ENCODE data around the gene CEP350.
A peak's percentile ranks its signal among the peaks of the same experiment; 100 is the strongest.

Gene CEP350

GRCh38 chr1:180066150-180066549 lies 111.5 kb downstream of the CEP350 start:
- DNase-seq: no peak

- DNase-seq: no peak
Observed at GRCh38 chr1:180070286-180070685, 115.7 kb downstream of the CEP350 start.

- no peak for DNase-seq
Observed at GRCh38 chr1:180071759-180072158, 117.1 kb downstream of the CEP350 start.

- DNase-seq: no peak
Observed at GRCh38 chr1:180080439-180080838, 125.8 kb downstream of the CEP350 start.

GRCh38 chr1:180081474-180081873 lies 126.9 kb downstream of the CEP350 start:
- no peak for DNase-seq

GRCh38 chr1:180083164-180083563 lies 128.6 kb downstream of the CEP350 start:
- DNase-seq: no peak

GRCh38 chr1:180084867-180085266 lies 130.3 kb downstream of the CEP350 start:
- no peak for DNase-seq

GRCh38 chr1:180085331-180085730 lies 130.7 kb downstream of the CEP350 start:
- DNase-seq: no peak

GRCh38 chr1:180092931-180093650 lies 138.5 kb downstream of the CEP350 start:
- DNase-seq: no peak

GRCh38 chr1:180094705-180095295 lies 140.2 kb downstream of the CEP350 start:
- DNase-seq: no peak

- no peak for DNase-seq
Observed at GRCh38 chr1:180096584-180097325, 142.1 kb downstream of the CEP350 start.

GRCh38 chr1:180097326-180097605 lies 142.7 kb downstream of the CEP350 start:
- DNase-seq: no peak

- DNase-seq: no peak
Observed at GRCh38 chr1:180101411-180101810, 146.8 kb downstream of the CEP350 start.

GRCh38 chr1:180103819-180104218 lies 149.2 kb downstream of the CEP350 start:
- DNase-seq: no peak

GRCh38 chr1:180112091-180112490 lies 157.5 kb downstream of the CEP350 start:
- no peak for DNase-seq

- DNase-seq: no peak
Observed at GRCh38 chr1:180112984-180113647, 158.5 kb downstream of the CEP350 start.

- no peak for DNase-seq
Observed at GRCh38 chr1:180114396-180114945, 159.9 kb downstream of the CEP350 start.

GRCh38 chr1:180116964-180117763 lies 162.6 kb downstream of the CEP350 start:
- peak; percentile 78 for DNase-seq

GRCh38 chr1:180117764-180118116 lies 163.1 kb downstream of the CEP350 start:
- no peak for DNase-seq

- no peak for DNase-seq
Observed at GRCh38 chr1:180119837-180120236, 165.2 kb downstream of the CEP350 start.

GRCh38 chr1:180123463-180123936 lies 168.9 kb downstream of the CEP350 start:
- DNase-seq: no peak

- DNase-seq: no peak
Observed at GRCh38 chr1:180130651-180131050, 176.0 kb downstream of the CEP350 start.

Data from hematopoietic multipotent progenitor cell treated with erythropoietin and hydrocortisone succinate and interleukin-3 and kit ligand, for 8 days (in vitro differentiated cells).